Transverse colon (tissue), 4 donors: Measurements from ENCODE around the gene TRIL.

Source experiments
- CTCF ChIP-seq, 5 experiments: fragments of 200-600 bp in 3 of 5; fragments of 450-650 bp in 2 of 5; sonication (generic) in 3 of 5; IDR thresholded peaks; 1 replicate in 2 of 5; 2 replicates in 3 of 5; pipeline ENCODE4 v1.5.1; 2016 to 2017; ENCODE audit warnings: antibody characterized with exemption in 5 of 5, inconsistent platforms in 3 of 5, mild to moderate bottlenecking in 2 of 5, moderate library complexity in 1 of 5
- EP300 ChIP-seq: sonication (generic); formaldehyde crosslinking; IDR thresholded peaks from one replicate; pipeline ENCODE4 v1.6.1; 2017; ENCODE audit warnings: antibody characterized with exemption, low read depth
- POLR2A ChIP-seq: fragments of 450-650 bp; IDR thresholded peaks from one replicate; pipeline ENCODE4 v1.6.1; 2016; ENCODE audit warnings: antibody characterized with exemption, mild to moderate bottlenecking, moderate library complexity
- POLR2AphosphoS5 ChIP-seq, 3 donors: sonication (generic); formaldehyde crosslinking; IDR thresholded peaks; one replicate each; pipeline ENCODE4 v1.6.1; 2016; ENCODE audit warnings: antibody characterized with exemption in 3 of 3

- TF ChIP-seq CTCF (IDR thresholded peaks at IDR 0.05): no peak
- no peak for TF ChIP-seq POLR2A
- no peak for TF ChIP-seq EP300
- TF ChIP-seq POLR2AphosphoS5 (IDR thresholded peaks at IDR 0.05): no peak
Measured at GRCh38 chr7:28937619-28938018, 20.5 kb downstream of the TRIL start.
